Measurements from ENCODE around the gene SLC38A3.

The SLC38A3 gene

DNA sequence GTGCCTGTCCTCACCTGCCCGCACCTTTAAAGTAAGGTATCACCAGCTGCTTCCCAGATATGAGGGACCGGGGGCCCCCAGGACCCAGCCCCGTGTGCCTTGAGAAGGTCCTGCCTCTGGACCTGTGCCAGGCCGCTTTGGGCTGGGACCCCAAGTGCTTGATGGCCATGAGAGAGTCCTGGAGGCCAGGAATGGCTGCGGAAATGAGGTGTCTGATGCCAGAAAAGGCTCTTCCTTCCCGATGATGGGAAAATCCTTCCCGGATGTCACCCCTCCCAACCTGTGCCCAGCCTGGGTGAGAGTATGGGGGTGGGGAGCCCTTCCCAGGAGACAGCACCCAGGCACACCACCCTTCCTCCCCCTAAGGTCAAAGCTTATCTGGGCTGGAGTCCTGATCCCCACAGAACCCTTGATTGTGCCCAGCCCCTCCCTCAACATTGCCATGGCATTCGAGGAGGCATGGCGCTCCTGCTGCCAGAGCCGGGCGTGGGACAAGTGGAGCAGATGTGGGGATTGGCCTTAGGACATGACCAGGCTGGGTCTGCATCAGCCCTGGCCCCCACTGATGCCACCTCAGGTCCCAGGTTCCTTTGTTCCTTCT lies 35.7 kb upstream of the SLC38A3 start:
- DNase-seq: no peak

DNA sequence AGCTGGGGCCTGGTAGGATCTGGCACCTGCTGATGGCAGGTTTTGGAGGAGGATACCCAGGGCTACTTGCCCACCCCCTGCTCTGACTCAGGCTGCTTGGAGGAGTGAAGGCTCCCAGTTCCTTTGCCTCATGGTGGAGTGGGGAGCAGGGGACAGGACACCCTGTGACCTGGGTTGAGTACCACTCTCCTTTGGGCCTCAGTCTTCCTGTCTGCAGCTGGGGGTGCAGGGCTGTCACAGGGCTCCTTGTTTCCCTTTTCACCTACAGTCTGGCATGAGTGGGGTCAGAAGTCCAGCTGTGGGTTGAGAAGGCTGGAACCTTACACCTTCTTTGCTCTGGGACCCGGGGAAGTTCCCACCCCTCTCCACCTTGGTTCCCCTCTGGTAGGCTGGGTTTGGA lies 35.2 kb upstream of the SLC38A3 start:
- no peak for DNase-seq

DNA sequence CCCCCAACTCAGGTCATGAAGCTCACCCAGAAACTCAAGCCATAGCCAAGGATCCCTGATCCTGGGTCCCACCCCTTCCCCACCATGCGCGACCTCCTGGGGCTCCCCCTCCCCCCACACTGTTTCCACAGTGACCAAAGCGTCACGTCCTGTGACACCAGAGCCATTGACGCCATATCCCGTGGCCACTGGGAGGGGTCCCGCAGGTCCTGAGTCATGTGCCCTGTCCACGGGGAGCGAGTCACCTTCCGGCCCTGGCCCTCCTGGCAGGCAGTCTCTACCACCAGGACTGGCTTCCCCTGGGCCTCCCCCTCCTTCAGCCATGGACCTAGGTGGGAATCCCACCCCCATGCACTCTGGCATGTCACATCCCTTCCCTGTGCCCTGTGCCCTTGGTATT lies 34.4 kb upstream of the SLC38A3 start:
- DNase-seq: no peak

DNA sequence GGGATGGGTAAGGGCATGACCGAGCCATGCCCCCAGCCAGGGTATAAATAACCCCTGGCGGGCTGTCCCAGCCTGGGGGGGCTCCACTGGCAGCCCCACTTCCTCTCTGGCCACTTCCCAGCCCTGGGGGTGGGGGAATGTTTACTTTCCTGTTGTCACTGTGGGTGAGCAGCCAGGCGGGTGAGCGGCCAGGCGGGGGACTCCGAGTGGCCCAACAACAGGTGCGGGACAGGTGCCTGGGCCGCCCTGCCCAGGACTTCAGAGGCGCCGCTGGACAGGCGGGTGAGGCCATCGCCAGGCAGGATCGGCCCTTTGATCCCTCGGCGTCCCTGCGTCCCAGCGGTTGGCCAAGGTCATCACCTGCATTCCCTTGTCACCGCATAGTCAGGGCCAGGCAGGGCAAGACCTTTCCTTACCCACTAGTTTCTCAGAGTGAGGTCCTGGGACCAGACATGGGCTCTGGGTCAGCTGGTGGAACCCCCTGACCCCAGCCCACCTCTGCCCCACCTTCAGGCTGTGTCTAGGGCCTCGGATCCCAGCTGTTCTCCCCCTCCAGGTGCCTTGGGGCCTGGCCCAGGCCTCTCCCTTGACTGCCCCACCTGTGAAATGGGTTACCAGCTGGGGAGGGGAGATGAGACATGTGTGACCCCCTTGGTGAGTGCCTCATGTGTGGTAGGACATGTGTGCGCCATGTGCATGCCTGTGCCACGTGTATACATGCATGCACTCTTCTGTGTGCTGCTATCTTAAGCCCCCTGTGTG lies 33.4 kb upstream of the SLC38A3 start:
- DNase-seq: no peak

DNA sequence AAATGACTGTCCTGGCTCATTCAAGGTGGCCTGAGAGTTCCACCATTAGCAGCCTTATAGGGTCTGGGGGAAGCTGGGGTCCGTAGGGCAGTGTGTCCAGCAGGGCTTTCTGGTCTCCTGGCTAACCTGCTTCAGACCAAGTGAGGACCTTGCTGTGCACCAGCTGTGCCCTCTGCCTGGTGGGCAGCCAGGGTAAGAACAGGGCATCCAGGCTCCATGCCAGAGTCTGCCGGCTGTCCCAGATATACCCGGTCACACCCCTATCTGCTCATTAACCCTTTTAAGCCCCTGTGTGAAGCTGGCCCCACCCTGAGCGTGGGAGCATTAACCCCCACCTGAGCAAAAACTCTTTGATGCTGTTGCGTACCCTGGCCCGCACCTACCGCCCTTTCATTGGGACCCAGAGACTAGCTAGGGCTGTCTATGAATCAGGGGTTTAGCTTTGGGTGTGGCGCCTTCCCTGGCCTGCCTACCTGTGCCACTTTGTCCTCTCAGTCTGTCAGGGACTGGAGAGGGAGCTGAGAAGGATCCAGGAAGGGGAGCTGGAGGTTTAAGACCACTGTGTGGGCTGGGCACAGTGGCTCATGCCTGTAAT lies 32.3 kb upstream of the SLC38A3 start:
- DNase-seq: no peak

DNA sequence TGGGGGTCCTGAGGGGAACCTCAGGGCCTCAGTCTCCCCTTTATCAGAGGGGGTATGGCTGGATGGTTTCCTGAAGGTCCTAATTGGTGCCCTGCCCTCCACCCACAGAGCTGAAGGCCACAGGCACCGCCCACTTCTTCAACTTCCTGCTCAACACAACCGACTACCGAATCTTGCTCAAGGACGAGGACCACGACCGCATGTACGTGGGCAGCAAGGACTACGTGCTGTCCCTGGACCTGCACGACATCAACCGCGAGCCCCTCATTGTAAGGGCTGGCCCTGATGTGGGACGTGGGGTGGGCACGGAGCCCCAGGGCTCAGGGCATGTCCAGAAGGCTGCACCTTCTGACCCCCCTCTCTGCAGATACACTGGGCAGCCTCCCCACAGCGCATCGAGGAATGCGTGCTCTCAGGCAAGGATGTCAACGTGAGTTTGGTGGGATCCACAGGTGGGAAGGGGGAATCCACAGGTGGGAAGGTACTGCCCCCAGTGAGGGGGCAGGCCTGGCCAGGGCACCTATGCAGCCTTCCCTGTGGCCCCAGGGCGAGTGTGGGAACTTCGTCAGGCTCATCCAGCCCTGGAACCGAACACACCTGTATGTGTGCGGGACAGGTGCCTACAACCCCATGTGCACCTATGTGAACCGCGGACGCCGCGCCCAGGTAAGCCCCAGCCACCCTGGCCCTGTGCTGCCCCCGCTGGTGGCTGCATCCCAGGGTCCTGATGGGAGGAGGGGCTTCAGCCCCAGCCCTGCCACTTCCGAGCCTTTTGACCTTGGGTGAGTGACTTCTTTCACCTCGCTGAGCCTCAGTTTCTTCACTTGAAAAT lies 31.2 kb upstream of the SLC38A3 start:
- DNase-seq: no peak

DNA sequence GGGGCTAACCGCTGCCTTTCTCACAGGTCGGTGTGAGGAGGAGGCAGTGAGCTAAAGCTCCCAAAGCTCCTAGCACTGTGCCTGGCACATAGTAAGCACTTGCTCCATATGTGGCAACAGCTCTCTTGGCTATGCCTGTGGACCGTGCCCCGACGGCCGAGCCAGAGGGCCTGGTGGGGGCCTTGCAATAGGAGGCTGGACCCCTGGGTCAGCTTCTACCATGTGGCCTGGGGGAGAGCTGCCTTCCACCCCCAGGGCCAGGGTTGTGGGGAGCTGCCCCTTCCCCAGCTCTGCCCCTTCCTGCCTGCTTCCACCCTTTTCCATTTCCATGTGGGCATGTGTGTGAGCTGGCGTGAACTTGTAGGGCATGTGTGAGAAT lies 30.6 kb upstream of the SLC38A3 start:
- DNase-seq: no peak

DNA sequence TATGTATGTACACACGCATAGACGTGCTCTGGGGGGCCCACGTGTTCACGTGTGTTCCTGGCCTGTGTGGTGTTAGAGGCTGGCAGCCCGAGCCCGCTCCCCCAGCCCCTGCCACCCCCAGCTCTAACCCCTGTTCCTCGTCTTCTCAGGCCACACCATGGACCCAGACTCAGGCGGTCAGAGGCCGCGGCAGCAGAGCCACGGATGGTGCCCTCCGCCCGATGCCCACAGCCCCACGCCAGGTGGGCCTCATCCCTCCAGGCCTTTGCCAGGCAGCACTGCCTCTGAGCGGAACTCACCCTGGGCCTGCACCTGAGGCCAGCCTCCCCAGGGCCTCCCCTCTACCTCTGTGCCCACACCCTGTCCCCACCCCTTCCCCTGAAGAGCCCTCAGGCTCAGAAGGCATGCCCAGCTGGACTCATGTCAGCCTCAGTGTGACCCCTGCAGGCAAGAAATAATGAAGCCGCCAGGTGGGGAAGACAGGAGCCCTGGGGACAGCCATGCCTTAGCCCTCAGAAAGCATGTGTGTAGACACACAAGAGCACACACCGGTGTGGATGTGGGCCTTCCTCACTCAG lies 30.0 kb upstream of the SLC38A3 start:
- no peak for DNase-seq

DNA sequence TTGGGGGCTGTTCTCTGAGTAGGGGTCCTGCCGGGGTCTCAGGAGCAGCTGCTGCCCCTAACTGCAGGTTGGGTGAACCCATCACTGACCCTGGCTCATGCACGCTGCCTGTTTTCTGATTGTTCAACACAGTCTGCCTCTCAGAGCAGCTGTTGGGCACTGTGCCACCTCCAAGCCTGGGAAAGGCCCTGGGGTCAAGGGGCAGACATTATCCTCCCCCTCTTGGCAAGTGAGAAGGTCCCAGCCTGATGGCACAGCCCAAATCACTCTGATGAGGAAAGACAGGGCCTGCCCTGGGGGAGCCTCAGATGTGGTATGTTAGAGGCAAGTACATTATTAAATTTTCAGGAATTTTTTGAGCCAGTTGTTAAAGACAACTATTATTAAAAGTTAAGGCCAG lies 27.7 kb upstream of the SLC38A3 start:
- no peak for DNase-seq

DNA sequence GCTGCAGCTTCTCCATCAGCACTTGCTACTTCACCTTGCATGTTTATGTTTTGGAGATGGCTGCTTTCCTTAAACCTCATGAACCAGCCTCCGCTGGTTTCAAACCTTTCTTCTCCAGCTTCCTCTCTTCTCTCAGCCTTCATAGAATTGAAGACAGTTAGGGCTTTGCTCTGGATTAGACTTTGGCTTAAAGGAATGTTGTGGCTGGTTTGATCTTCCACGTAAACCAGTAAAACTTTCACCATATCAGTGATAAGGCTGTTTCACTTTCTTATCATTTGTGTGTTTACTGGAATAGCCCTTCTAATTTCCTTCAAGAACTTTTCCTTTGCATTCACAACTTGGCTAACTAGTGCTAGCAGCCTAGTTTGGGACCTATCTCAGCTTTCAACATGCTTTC lies 25.4 kb upstream of the SLC38A3 start:
- DNase-seq: no peak

DNA sequence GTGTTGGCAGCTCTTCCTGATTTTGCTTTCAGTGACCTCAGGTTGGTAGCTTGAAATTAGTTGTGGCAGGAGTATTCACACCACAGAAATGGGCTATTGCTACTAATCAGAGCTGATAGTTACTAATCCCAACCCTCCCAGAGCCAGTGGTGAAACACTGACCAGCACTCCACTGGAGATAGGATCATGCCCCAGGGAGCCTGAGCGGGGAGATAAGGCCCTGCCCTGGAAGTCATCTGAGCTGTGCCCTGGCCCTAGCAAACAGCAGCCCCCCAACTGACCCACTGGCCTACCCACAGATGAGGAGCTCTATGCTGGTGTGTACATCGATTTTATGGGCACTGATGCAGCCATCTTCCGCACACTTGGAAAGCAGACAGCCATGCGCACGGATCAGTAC lies 23.1 kb upstream of the SLC38A3 start:
- no peak for DNase-seq

DNA sequence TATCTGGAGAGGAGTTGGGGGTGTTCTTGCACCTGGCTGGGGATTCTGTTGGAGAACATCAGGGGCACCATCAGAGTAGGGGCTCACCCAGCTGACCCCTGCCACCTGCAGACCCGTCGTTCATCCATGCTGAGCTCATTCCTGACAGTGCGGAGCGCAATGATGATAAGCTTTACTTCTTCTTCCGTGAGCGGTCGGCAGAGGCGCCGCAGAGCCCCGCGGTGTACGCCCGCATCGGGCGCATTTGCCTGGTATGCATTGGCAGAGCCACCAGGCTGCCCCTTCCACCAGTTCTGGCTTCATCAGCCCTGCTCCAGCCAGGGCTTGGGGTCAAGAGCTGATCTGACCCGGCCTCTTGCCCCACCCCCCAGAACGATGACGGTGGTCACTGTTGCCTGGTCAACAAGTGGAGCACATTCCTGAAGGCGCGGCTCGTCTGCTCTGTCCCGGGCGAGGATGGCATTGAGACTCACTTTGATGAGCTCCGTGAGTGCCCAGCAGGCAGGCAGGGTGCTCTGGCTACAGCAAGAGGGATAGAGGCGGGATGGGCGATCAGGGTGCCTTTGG lies 22.5 kb upstream of the SLC38A3 start:
- no peak for DNase-seq

DNA sequence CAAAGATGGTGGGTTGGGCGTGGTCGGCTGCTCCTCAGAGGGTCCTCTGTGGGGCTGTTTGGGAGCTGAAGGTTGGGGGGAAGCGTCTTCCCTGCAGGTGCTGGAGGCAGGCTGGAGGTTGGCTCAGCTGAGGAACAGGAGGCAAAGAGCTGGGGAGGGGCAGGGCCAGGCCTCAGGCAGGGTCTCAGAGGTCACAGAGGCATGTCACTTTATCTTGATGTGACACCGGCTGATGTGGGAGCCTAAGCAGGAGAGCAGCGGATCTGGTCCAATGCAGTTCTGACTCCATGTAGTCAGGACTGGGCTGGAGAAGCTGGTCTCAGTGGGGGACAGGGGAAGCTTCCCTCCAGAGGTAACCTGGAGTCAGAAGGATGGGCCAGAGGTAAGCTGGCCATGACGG lies 21.3 kb upstream of the SLC38A3 start:
- DNase-seq: no peak

DNA sequence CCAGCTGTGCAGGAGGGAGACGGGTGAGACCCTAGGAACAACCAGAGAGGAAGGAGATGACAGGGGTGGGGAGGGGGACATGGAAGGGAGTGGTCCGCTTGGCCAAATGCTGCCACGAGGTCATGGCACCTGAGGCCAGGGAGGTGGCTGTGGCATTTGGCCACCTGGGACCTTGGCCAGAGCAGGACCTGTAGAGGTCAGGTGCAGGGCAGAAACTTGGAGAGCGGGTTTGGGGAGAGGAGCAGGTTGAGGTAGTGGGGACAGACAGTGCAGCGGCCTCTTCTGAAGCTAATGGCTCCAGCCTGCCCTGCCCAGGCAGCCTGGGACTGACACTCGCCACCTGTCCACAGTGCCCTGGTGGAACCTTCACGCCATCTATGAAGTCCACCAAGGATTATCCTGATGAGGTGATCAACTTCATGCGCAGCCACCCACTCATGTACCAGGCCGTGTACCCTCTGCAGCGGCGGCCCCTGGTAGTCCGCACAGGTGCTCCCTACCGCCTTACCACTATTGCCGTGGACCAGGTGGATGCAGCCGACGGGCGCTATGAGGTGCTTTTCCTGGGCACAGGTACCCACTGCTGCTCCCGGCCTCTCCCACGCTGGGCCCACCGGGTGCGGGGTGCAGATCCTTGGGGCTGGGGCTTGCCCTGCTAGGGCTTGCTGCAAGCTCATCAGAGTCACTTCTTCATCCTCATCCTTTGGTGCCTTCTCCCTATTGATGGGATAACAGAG lies 20.7 kb upstream of the SLC38A3 start:
- no peak for DNase-seq

DNA sequence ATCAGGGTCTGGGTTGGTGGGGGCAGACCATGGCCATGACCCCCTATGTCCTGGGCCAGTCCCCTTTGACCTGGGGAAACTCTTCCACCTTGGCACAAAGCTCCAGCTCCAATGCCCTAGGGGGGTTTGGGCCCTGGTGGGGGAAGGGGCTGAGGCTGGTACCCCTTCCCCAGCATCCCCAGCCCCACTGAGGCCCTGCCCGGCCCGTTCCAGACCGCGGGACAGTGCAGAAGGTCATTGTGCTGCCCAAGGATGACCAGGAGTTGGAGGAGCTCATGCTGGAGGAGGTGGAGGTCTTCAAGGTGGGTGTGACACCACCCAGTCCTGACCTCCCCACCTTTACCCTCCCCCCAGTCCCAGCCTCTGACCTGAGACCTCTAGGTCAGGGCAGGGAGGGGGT lies 19.8 kb upstream of the SLC38A3 start:
- no peak for DNase-seq

DNA sequence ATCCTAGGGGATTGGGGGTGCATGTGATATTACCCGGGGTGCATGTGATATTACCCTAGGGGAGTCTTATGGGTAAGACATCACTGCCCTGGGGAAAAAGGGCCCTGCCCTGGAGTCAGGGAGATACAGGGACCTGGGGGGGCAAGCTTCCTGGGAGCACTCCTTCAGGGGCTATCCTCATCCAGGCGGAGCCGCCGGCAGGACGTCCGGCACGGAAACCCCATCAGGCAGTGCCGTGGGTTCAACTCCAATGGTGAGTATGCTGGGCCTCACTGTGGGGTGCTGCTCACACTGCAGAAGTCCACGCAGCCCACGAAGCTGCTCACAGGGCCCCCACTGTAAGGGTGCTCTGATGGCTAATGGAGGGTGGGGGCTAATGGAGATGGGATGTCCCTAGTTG lies 19.0 kb upstream of the SLC38A3 start:
- no peak for DNase-seq

DNA sequence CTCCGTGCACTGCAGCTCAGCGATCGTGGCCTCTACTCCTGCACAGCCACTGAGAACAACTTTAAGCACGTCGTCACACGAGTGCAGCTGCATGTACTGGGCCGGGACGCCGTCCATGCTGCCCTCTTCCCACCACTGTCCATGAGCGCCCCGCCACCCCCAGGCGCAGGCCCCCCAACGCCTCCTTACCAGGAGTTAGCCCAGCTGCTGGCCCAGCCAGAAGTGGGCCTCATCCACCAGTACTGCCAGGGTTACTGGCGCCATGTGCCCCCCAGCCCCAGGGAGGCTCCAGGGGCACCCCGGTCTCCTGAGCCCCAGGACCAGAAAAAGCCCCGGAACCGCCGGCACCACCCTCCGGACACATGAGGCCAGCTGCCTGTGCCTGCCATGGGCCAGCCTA lies 17.3 kb upstream of the SLC38A3 start:
- DNase-seq: no peak

DNA sequence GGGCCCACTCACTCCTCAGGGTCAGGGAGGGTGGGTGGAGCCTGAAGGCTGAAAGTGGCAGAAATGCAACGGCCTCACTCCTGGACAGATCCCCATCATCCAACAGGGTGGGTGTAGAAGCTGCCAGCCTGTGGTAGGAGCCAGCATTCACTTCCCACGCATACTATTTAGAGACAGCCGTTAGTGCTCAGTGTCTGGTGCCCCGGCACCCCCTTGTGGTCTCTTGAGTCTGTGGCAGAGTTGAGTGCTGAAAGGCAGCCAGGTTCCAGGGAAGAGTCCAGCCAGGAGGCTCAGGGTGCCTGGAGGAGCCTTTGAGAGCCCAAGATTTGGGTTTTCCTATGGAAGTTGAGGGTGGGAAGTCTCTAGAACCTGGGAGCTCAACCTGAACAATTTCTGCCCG lies 15.8 kb upstream of the SLC38A3 start:
- DNase-seq: no peak

DNA sequence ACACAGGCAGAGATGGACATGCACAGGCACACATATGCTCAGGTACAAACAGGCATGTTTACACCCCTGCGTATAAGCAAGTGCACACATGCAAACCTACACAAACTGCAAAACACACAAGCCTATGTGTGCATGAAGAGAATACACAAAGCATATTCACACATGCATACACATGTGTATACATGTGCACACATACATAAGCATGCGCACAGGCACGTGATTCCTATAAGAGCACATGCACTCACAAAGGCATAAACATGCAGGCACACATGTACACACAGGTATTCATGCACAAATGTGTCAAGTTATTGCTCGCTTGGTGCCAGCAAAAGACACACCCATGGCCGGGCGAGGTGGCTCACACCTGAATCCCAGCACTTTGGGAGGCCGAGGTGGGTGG lies 15.1 kb upstream of the SLC38A3 start:
- no peak for DNase-seq

DNA sequence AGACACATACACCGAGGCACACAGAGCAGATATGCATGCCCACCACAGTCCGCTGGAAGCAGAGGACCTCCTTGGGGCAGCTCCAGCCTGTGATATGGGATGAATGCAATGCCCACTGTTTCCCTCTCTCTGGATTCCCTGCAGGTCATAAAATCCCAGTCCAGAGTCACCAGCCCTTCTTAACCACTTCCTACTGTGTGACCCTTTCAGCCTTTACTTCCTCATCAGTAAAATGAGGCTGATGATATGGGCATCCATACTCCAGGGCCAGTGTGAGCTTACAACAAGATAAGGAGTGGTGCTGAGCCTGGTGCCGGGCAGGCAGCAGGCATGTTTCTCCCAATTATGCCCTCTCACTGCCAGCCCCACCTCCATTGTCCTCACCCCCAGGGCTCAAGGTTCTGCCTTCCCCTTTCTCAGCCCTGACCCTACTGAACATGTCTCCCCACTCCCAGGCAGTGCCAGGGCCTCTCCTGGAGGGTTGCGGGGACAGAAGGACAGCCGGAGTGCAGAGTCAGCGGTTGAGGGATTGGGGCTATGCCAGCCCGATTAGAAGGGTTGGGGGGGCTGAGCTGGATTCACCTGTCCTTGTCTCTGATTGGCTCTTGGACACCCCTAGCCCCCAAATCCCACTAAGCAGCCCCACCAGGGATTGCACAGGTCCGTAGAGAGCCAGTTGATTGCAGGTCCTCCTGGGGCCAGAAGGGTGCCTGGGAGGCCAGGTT lies 14.0 kb upstream of the SLC38A3 start, which contains the start of gene GNAT1:
TSS of gene GNAT1 (plus strand) at position 675 of the 725 bp plus-strand sequence. CDS start 116 bp downstream, outside the sequence.
- DNase-seq: no peak

DNA sequence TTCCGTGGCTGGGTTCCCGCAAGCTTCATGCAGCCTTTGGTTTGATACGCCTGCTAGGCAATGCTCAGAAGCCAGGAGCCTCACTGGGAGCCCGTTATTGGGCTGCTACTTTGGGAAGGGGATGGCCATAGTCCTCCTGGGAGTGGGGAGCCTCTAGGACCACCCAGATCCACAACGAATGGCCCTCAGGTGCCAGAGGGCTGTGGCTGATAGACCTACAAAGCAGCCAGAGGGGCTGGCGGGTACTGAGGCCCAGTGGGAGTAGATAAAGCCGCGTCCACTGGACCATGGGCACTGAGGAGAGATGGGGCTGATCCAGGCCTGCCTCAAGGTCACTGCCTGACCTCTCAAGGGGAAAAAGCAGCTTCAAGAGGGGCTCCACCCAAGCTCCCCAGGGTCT lies 12.9 kb upstream of the SLC38A3 start:
- DNase-seq: no peak
